CD14-positive monocyte (primary cell): ENCODE measurements around the gene BAHCC1. TPM values are rescaled to one million over a fixed set of nuclear protein-coding genes. Genes with fewer than 3 reads are reported as not detected.

Source experiments
- DNase-seq, 3 donors: peaks; one replicate each; pipeline ENCODE4 v3.0.0-alpha.2; 2011 to 2022
- H2AFZ ChIP-seq: 2 replicates; pipeline ENCODE4 v1.6.0; 2012; ENCODE audit warnings: mild to moderate bottlenecking, low read depth, low read length, inconsistent platforms; ENCODE audit not compliant: insufficient read depth, poor library complexity, severe bottlenecking
- H3K27ac ChIP-seq, 2 donors: 1 replicate in 1 of 2; 2 replicates in 1 of 2; pipeline ENCODE4 v1.5.1; 2012 to 2013; ENCODE audit warnings: low read length in 2 of 2, control low read depth in 1 of 2, inconsistent platforms in 1 of 2, low read depth in 1 of 2, mild to moderate bottlenecking in 1 of 2
- H3K27me3 ChIP-seq, 2 donors: one replicate each; pipeline versions ENCODE4 v1.6.0 to v1.6.1; 2011 to 2013; ENCODE audit warnings: low read length in 2 of 2; ENCODE audit not compliant: control insufficient read depth in 2 of 2, insufficient read depth in 2 of 2
- H3K36me3 ChIP-seq, 2 donors: replicated peaks in 1 of 2; 1 replicate in 1 of 2; 2 replicates in 1 of 2; pipeline versions ENCODE4 v1.5.1 to v1.6.1; 2012 to 2013; ENCODE audit warnings: low read length in 2 of 2, control low read depth in 1 of 2, inconsistent platforms in 1 of 2, mild to moderate bottlenecking in 1 of 2; ENCODE audit not compliant: insufficient read depth in 2 of 2, control insufficient read depth in 1 of 2
- H3K4me1 ChIP-seq, 2 donors: 1 replicate in 1 of 2; 2 replicates in 1 of 2; pipeline versions ENCODE4 v1.5.1 to v1.6.1; 2012 to 2013; ENCODE audit warnings: low read length in 2 of 2, control low read depth in 1 of 2, inconsistent platforms in 1 of 2, mild to moderate bottlenecking in 1 of 2, moderate library complexity in 1 of 2; ENCODE audit not compliant: insufficient read depth in 2 of 2, control insufficient read depth in 1 of 2
- H3K4me2 ChIP-seq: replicated peaks from 2 replicates; pipeline ENCODE3; 2012; ENCODE audit warnings: low read length, moderate library complexity, mild to moderate bottlenecking; ENCODE audit not compliant: poor library complexity, severe bottlenecking; ENCODE audit errors: extremely low read depth
- H3K4me3 ChIP-seq, 3 experiments: fragments of 200-600 bp in 1 of 3; sonication (generic) in 1 of 3; replicated peaks in 1 of 3; 1 replicate in 2 of 3; 2 replicates in 1 of 3; pipeline ENCODE4 v1.5.1; 2011 to 2013; ENCODE audit warnings: low read length in 3 of 3, mild to moderate bottlenecking in 3 of 3, control low read depth in 2 of 3, low read depth in 2 of 3, inconsistent platforms in 1 of 3, moderate library complexity in 1 of 3
- H3K79me2 ChIP-seq: 2 replicates; pipeline ENCODE4 v1.6.0; 2012; ENCODE audit warnings: mild to moderate bottlenecking, control low read depth, inconsistent platforms, low read length, moderate library complexity; ENCODE audit not compliant: insufficient read depth
- H3K9ac ChIP-seq: 2 replicates; pipeline ENCODE4 v1.6.0; 2017; ENCODE audit warnings: low read length, mild to moderate bottlenecking; ENCODE audit not compliant: insufficient read depth, poor library complexity, severe bottlenecking
- H3K9me3 ChIP-seq, 2 donors: replicated peaks in 1 of 2; 1 replicate in 1 of 2; 2 replicates in 1 of 2; pipeline versions ENCODE4 v1.5.1 to v1.6.1; 2012 to 2013; ENCODE audit warnings: low read length in 2 of 2, control low read depth in 1 of 2; ENCODE audit not compliant: control insufficient read depth in 1 of 2, insufficient read depth in 1 of 2
- H4K20me1 ChIP-seq: 2 replicates; pipeline ENCODE4 v1.6.0; 2012; ENCODE audit warnings: mild to moderate bottlenecking, low read length, control low read depth, moderate library complexity; ENCODE audit not compliant: insufficient read depth
- H3K27ac Mint-ChIP-seq, 7 donors: one replicate each; pipeline ENCODE4 v1.8.0; 2020; ENCODE audit warnings: mild to moderate bottlenecking in 7 of 7, mixed read lengths in 7 of 7, moderate library complexity in 6 of 7, inconsistent platforms in 2 of 7
- H3K27me3 Mint-ChIP-seq, 3 donors: one replicate each; pipeline ENCODE4 v1.8.0; 2021 to 2022; ENCODE audit warnings: low read depth in 3 of 3, mild to moderate bottlenecking in 3 of 3, mixed read lengths in 3 of 3, moderate library complexity in 3 of 3, inconsistent platforms in 1 of 3
- H3K36me3 Mint-ChIP-seq, 2 donors: one replicate each; pipeline ENCODE4 v1.8.0; 2020; ENCODE audit warnings: mixed read lengths in 2 of 2, inconsistent platforms in 1 of 2, mild to moderate bottlenecking in 1 of 2
- H3K4me1 Mint-ChIP-seq: one replicate; pipeline ENCODE4 v1.8.0; 2020; ENCODE audit warnings: mild to moderate bottlenecking, mixed read lengths
- H3K4me3 Mint-ChIP-seq, 2 donors: one replicate each; pipeline ENCODE4 v1.8.0; 2020; ENCODE audit warnings: mild to moderate bottlenecking in 2 of 2, mixed read lengths in 2 of 2, moderate library complexity in 1 of 2
- H3K9me3 Mint-ChIP-seq, 7 donors: one replicate each; pipeline ENCODE4 v1.8.0; 2020 to 2022; ENCODE audit warnings: mixed read lengths in 7 of 7, mild to moderate bottlenecking in 6 of 7, moderate library complexity in 6 of 7, inconsistent platforms in 2 of 7
- CTCF ChIP-seq: fragments of 200-600 bp; IDR thresholded peaks from one replicate; pipeline ENCODE4 v1.8.0; 2022; ENCODE audit warnings: antibody characterized with exemption, mild to moderate bottlenecking
- WGBS: methylation state at CpG from one replicate; pipeline ENCODE4 v1.1.5; 2013; ENCODE audit warnings: missing lambda C conversion rate; ENCODE audit not compliant: insufficient coverage; 5-methylcytosine and 5-hydroxymethylcytosine counted together
- intact Hi-C, 2 donors: fragments of 100-400 bp; cut with micrococcal nuclease; formaldehyde crosslinking; loops; one replicate each; pipeline versions ENCODE4 v1.15.0 to v1.15.1; 2023
- polyA plus RNA-seq, 3 donors: library from polyadenylated mRNA; depleted of rRNA in 1 of 3; unstranded in 2 of 3; stranded (reverse) in 1 of 3; fragments of 300-500 nt in 2 of 3; fragments of >200 nt in 1 of 3; fragmentation: Illumina TruSeq in 2 of 3; gene quantifications; 1 replicate in 2 of 3; 2 replicates in 1 of 3; pipeline ENCODE4 v1.2.3, GENCODE V29; 2012 to 2021

The BAHCC1 gene
- polyA plus RNA-seq, 3 donors: 0.11 to 8.8 (median 0.27) TPM

GRCh38 chr17:81464586-81464985 is 69.3 kb downstream of the BAHCC1 start:
- peaks cover 8% of the 10 kb centered on the region for H3K4me1 Mint-ChIP-seq
- TF ChIP-seq CTCF: no peak
- H3K36me3 ChIP-seq: peaks cover 0 to 9% of the 10 kb centered on the region in 2 donors
- H3K4me3 Mint-ChIP-seq: no peak overlapping the region
- no peak overlapping the region for H3K27ac Mint-ChIP-seq
- peaks cover 5 to 39% of the 10 kb centered on the region in 2 donors for H3K36me3 Mint-ChIP-seq
- no peak overlapping the region for H2AFZ ChIP-seq
- H3K27me3 ChIP-seq: no peaks in the 10 kb centered on the region
- no peaks in the 10 kb centered on the region for H3K27me3 Mint-ChIP-seq
- no peak overlapping the region for H3K4me3 ChIP-seq
- 88% methylated on average over 4 of the region's 9 CpGs for WGBS
- intact Hi-C loops: no loop called here
- no peak overlapping the region for H3K4me2 ChIP-seq
- no peak overlapping the region for H3K27ac ChIP-seq
- H3K9ac ChIP-seq: no peak overlapping the region
- H3K9me3 ChIP-seq: no peaks in the 10 kb centered on the region
- DNase-seq: no peak
- H3K79me2 ChIP-seq: no peaks in the 10 kb centered on the region
- H4K20me1 ChIP-seq: no peaks in the 10 kb centered on the region
- H3K9me3 Mint-ChIP-seq: no peaks in the 10 kb centered on the region
- peaks cover 22 to 25% of the 10 kb centered on the region in 2 donors for H3K4me1 ChIP-seq

GRCh38 chr17:81465910-81466309 is 70.7 kb downstream of the BAHCC1 start:
- Mint-ChIP-seq H3K27ac (no peak overlapping the region), H3K36me3 (peaks cover 5 to 39% of the 10 kb centered on the region in 2 donors), H3K4me1 (peaks cover 5% of the 10 kb centered on the region), H3K9me3 (no peaks in the 10 kb centered on the region), H3K4me3 (no peak overlapping the region), H3K27me3 (peaks cover 0 to 2% (median under 1%) of the 10 kb centered on the region in 3 donors)
- Histone ChIP-seq H3K9ac (no peak overlapping the region), H2AFZ (no peak overlapping the region), H3K27ac (no peak overlapping the region), H3K36me3 (peaks cover 0 to 9% of the 10 kb centered on the region in 2 donors), H4K20me1 (no peaks in the 10 kb centered on the region), H3K4me1 (peaks cover 12 to 14% of the 10 kb centered on the region in 2 donors), H3K27me3 (no peaks in the 10 kb centered on the region), H3K9me3 (no peaks in the 10 kb centered on the region), H3K4me2 (no peak overlapping the region), H3K4me3 (no peak overlapping the region), H3K79me2 (no peaks in the 10 kb centered on the region)
- 96% methylated on average over 8 of the region's 17 CpGs for WGBS
- intact Hi-C loops: no loop called here
- no peak for DNase-seq
- no peak for TF ChIP-seq CTCF
